H7 (cell line): ENCODE results near the gene KRT35. TPM values are rescaled to one million over a fixed set of nuclear protein-coding genes. Genes with fewer than 3 reads are reported as not detected.

Experiments
- DNase-seq: peaks from one replicate; pipeline ENCODE4 v3.0.0; 2012
- H3K27me3 ChIP-seq: 2 replicates; pipeline ENCODE4 v1.6.0; 2011; ENCODE audit warnings: mild to moderate bottlenecking, low read length; ENCODE audit not compliant: control insufficient read depth, insufficient read depth
- H3K36me3 ChIP-seq: replicated peaks from 2 replicates; pipeline ENCODE4 v1.5.1; 2011; ENCODE audit warnings: low read length; ENCODE audit not compliant: control insufficient read depth, insufficient read depth
- H3K4me3 ChIP-seq: 2 replicates; pipeline ENCODE4 v1.5.1; 2011; ENCODE audit warnings: low read depth, mild to moderate bottlenecking, control low read depth, low read length, moderate library complexity; ENCODE audit not compliant: insufficient read depth
- total RNA-seq: library from RNA; depleted of rRNA; stranded (reverse); fragments of >200 nt; shearing (Covaris generic); gene quantifications from 2 replicates; pipeline ENCODE4 v1.2.3, GENCODE V29; 2014

The KRT35 gene
- total RNA-seq, 1 experiment from 2014 or later, result not detected

- DNase-seq, result no peak
- H3K36me3 ChIP-seq, result no peaks in the 10 kb centered on the region
These were observed 23.5 kb upstream of the KRT35 start for GRCh38 chr17:41504246-41504977.

DNA sequence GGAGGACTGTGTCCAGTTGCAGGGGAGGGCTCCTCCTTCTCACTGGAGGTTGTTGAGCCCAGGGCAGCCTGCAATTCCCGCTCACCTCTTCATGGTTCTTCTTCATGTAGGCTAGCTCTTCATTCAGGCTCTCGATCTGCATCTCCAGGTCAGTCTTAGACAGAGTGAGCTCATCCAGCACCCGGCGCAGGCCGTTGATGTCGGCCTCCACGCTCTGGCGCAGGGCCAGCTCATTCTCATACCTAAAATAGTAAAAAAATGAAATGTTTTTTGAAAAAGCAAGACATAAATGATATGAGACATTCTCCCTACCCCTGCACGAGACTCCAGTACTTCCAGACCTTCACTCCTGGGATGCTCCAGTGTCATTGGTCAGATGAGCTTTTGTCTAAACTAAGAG, 22.3 kb upstream of the KRT35 start:
- Histone ChIP-seq H3K27me3 (no peaks in the 10 kb centered on the region), H3K4me3 (no peak overlapping the region), H3K36me3 (no peaks in the 10 kb centered on the region)
- DNase-seq, result no peak

More at GRCh38 chr17:41504246-41504977, 23.5 kb upstream of the KRT35 start:
- H3K4me3 ChIP-seq, result no peak overlapping the region
- H3K27me3 ChIP-seq, result no peaks in the 10 kb centered on the region

- DNase-seq, result peak; percentile 66
- Histone ChIP-seq H3K36me3 (no peaks in the 10 kb centered on the region), H3K4me3 (no peak overlapping the region), H3K27me3 (no peaks in the 10 kb centered on the region)
These were observed 19.4 kb upstream of the KRT35 start for GRCh38 chr17:41500131-41500911.

DNA sequence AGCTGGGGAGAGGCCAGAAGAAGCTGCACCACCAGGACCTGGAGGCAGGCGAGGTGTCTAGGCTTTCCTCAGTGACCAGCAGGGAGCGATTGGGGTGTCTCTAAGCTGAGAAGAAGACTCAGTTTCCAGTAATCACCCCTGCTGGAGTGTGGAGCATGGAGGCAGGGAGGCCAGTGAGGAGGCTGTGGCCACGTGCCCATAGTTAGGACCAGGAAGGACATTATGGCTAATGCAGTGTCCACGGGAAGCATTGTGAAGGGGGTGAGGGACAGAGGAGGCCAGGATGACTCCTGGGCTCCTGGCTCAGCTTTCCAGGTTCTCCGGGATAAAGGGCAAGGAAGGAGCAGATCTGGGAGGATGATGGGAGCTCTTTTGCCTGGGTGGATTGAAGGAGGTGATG, 18.8 kb upstream of the KRT35 start:
- H3K36me3 ChIP-seq, result no peaks in the 10 kb centered on the region
- H3K4me3 ChIP-seq, result no peak overlapping the region
- H3K27me3 ChIP-seq, result no peaks in the 10 kb centered on the region
- DNase-seq, result no peak

- DNase-seq, result no peak
- Histone ChIP-seq H3K27me3 (no peaks in the 10 kb centered on the region), H3K4me3 (no peak overlapping the region), H3K36me3 (no peaks in the 10 kb centered on the region)
These were observed 17.3 kb upstream of the KRT35 start for GRCh38 chr17:41498276-41498675.

DNA sequence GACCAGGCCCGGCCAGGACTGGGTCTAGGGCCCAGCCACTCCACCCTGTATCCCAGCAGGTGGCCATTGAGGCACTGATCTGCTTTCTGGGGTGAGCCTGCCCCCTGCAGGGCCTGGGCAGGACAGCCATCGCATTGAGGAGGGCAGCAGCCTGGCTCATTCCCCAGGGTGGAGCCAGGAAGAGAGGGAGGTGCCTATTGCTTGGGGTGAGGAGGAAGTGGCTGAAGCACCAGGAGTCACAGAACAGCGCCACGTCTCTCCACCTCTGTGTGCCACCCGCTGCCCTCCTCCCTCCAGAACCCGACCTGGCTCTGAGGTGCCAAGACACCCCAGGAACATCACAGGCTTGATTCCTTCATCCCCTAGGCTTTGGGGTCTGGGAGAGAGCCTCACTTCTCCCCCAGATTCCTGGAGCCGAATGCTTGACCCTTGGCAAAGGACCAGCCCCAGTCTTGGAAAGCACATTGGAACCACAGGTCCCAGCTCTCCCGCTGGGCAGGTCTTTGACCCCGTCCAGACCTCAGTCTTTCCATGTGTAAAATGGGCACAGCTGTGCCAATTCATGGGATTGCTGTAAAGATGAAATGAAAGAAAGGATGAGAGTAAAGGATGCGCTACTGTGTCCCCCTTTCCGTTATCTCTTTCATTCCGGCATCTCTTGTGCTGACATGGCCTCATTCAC, 16.0 kb upstream of the KRT35 start:
- DNase-seq, result peak; percentile 93
- H3K4me3 ChIP-seq, result no peak overlapping the region
- H3K27me3 ChIP-seq, result no peaks in the 10 kb centered on the region
- H3K36me3 ChIP-seq, result no peaks in the 10 kb centered on the region

DNA sequence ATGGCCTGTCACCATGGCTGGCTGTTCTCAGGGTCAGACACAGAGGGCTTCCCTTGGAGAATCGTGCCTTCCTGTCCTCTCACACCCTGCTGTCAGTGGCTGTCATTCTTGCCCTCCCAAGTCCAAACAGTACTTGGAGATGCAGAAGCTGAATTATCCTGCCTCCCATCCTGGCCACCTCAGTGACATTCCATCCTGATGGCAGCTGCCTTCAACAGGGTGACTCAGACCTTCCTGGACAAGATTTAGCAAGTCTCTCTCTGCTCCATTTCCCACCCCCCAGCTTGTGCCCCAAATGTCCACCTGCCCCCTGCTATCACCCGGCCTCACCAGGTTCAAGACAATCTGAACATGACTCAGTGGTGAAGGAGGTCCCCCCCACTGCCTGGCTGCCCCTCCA, 13.6 kb upstream of the KRT35 start:
- Histone ChIP-seq H3K4me3 (no peak overlapping the region), H3K27me3 (no peaks in the 10 kb centered on the region), H3K36me3 (no peaks in the 10 kb centered on the region)
- DNase-seq, result no peak

DNA sequence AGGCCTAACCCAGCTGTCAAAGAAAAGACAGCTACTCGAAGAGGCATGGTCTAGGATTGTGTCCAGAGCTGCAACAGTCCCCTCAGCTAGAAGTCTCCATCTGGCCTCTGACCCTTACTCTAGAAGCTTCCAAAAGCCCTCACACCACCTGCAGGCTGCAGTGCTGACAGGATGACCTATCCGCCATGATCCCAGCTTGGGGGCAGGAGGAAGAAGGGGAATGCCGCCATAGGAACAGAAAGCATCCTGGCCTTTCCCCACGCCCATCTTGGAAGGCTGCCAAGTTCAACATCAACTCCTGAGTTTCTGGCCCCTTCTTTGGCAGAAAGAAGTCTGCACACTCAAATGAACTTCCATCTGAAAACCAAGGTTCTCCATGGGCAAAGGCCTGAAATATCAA, 11.8 kb upstream of the KRT35 start:
- Histone ChIP-seq H3K27me3 (no peaks in the 10 kb centered on the region), H3K36me3 (no peaks in the 10 kb centered on the region), H3K4me3 (no peak overlapping the region)
- no peak for DNase-seq

- Histone ChIP-seq H3K36me3 (no peaks in the 10 kb centered on the region), H3K27me3 (no peaks in the 10 kb centered on the region), H3K4me3 (no peak overlapping the region)
- no peak for DNase-seq
These were observed 11.4 kb upstream of the KRT35 start for GRCh38 chr17:41492351-41492750.

- Histone ChIP-seq H3K36me3 (no peaks in the 10 kb centered on the region), H3K27me3 (0 out of 2 replicates have a peak, but pooled peaks cover 2% of the 10 kb centered on the region), H3K4me3 (no peak overlapping the region)
- DNase-seq, result no peak
These were observed 10.5 kb upstream of the KRT35 start for GRCh38 chr17:41491476-41491875.

DNA sequence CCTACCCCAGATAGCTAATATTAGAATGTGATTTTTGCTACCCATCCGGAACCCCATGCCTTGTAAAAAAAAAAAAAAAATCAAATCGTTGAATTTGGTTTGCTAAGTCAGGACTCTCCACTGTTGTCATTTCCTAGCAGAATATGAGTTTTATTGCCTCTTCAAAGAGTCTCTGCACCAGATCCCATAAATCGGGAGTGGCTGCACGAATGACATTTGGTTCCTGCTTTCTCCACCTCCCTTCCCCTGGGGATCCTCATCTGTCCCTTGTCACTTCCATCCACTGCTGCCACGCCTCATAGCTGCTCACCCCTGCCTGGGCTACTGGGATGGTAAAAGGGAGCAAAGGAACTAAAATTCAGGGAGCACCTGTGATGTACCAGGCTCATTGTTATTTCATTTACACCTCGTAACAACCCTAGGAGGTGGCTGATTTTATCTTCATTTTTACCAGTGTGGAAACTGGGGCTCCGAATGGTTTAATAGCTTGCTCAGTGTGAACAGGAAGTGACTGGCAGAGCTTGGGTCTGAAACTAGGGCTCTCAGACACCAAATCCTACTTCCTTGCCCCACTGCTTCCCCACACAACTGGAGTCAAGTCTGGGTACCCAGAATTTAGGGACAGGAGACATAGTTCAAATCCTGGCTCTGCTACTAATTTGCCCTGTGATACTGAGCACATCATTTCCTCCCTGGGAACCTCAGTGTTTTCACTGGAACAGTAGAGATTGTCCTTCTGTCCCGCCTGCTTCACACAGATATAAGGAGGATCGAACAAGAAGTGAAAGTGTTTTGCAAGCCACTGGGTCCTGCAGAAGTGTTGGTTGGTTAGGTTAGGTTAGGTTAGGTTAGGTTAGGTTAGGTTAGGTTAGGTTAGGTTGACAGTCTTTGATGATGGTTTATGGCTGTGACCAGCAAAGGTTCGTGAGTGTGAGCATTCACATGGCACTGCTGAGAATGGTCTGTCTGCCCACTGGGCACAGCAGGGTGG, 9.3 kb upstream of the KRT35 start:
- Histone ChIP-seq H3K36me3 (no peaks in the 10 kb centered on the region), H3K4me3 (no peak overlapping the region), H3K27me3 (0 out of 2 replicates have a peak, but pooled peaks cover 2% of the 10 kb centered on the region)
- DNase-seq, result no peak

- no peak for DNase-seq
- no peaks in the 10 kb centered on the region for H3K36me3 ChIP-seq
- H3K4me3 ChIP-seq, result no peak within 1 kb of the TSS
- 0 out of 2 replicates have a peak, but pooled peaks cover 2% of the 10 kb centered on the region for H3K27me3 ChIP-seq
These were observed 8.6 kb upstream of the KRT35 start, which contains the start of gene KRT36 for GRCh38 chr17:41489531-41489930. Gene KRT36 (minus strand): TSS chr17:41489910. CDS start chr17:41489864, 46 bp downstream.

GRCh38 chr17:41486809-41487530, 6.0 kb upstream of the KRT35 start:
- Histone ChIP-seq H3K27me3 (0 out of 2 replicates have a peak, but pooled peaks cover 2% of the 10 kb centered on the region), H3K36me3 (no peaks in the 10 kb centered on the region), H3K4me3 (no peak overlapping the region)
- peak; percentile 93 for DNase-seq
